Aorta (tissue), 5 donors: ENCODE measurements around the gene SMIM1. TPM values are rescaled to one million over a fixed set of nuclear protein-coding genes. Genes with fewer than 3 reads are reported as not detected.

ENCODE experiments used
- ATAC-seq: fragments of 200-7000 bp; cut with Tn5 transposase; one replicate; pipeline ENCODE4 v1.9.1; 2022; ENCODE audit warnings: moderate library complexity; ENCODE audit not compliant: low FRiP score
- DNase-seq, 2 donors: peaks; one replicate each; pipeline ENCODE4 v3.0.0-alpha.2; 2020
- H3K27ac ChIP-seq, 2 donors: one replicate each; pipeline ENCODE4 v1.5.1; 2013; ENCODE audit warnings: low read length in 2 of 2, mild to moderate bottlenecking in 2 of 2, moderate library complexity in 2 of 2, control low read depth in 1 of 2, inconsistent platforms in 1 of 2, low read depth in 1 of 2
- H3K27me3 ChIP-seq, 2 donors: one replicate each; pipeline ENCODE4 v1.6.1; 2013; ENCODE audit warnings: control low read depth in 1 of 2, low read length in 1 of 2, mild to moderate bottlenecking in 1 of 2, moderate library complexity in 1 of 2; ENCODE audit not compliant: insufficient read depth in 2 of 2, control insufficient read depth in 1 of 2
- H3K36me3 ChIP-seq, 2 donors: one replicate each; pipeline ENCODE4 v1.6.1; 2013; ENCODE audit warnings: control low read depth in 1 of 2, low read length in 1 of 2, mild to moderate bottlenecking in 1 of 2; ENCODE audit not compliant: insufficient read depth in 2 of 2, control insufficient read depth in 1 of 2
- H3K4me1 ChIP-seq, 2 donors: one replicate each; pipeline ENCODE4 v1.6.1; 2013; ENCODE audit warnings: low read length in 2 of 2, control low read depth in 1 of 2, mild to moderate bottlenecking in 1 of 2, moderate library complexity in 1 of 2; ENCODE audit not compliant: insufficient read depth in 2 of 2, control insufficient read depth in 1 of 2
- H3K4me3 ChIP-seq, 2 donors: one replicate each; pipeline ENCODE4 v1.5.1; 2013; ENCODE audit warnings: low read length in 2 of 2, control low read depth in 1 of 2, mild to moderate bottlenecking in 1 of 2
- H3K9me3 ChIP-seq: one replicate; pipeline ENCODE4 v1.6.1; 2013; ENCODE audit warnings: mild to moderate bottlenecking, low read length; ENCODE audit not compliant: control insufficient read depth
- WGBS, 2 donors: extraction: QIAGEN DNeasy Blood & Tissue Kit; methylation state at CpG; one replicate each; pipeline ENCODE4 v1.1.7; 2013; 5-methylcytosine and 5-hydroxymethylcytosine counted together
- intact Hi-C, 2 donors: fragments of 100-400 bp; cut with DNase I; formaldehyde crosslinking; loops; one replicate each; pipeline versions ENCODE4 v1.14.2 to v1.15.0; 2022
- polyA plus RNA-seq, 2 donors: library from polyadenylated mRNA; stranded (reverse); fragments of 200-250 nt; gene quantifications; one replicate each; pipeline ENCODE4 v1.2.3, GENCODE V29; 2013
- total RNA-seq, 2 donors: library from RNA; stranded (reverse); fragmentation: NEBNext Ultra II Directional; extraction: Animal tissue kit (Norgen Biotek cat#: 25700); gene quantifications; one replicate each; pipeline ENCODE4 v1.2.1, GENCODE V29; 2021
- donor health status: healthy with polysubstance abuse.
- donor health status: Bipolar disorder and iron deficiency.
- donor health status: DM: no; HTN: no; CAD: no.
- donor health status: DM: no; HTN: no; CAD: no.
- donor health status: DM: yes; HTN: yes; CAD: no.

Gene SMIM1
- total and polyA plus RNA-seq, 4 donors, result 3.9 to 7.5 (median 6.0) TPM

DNA sequence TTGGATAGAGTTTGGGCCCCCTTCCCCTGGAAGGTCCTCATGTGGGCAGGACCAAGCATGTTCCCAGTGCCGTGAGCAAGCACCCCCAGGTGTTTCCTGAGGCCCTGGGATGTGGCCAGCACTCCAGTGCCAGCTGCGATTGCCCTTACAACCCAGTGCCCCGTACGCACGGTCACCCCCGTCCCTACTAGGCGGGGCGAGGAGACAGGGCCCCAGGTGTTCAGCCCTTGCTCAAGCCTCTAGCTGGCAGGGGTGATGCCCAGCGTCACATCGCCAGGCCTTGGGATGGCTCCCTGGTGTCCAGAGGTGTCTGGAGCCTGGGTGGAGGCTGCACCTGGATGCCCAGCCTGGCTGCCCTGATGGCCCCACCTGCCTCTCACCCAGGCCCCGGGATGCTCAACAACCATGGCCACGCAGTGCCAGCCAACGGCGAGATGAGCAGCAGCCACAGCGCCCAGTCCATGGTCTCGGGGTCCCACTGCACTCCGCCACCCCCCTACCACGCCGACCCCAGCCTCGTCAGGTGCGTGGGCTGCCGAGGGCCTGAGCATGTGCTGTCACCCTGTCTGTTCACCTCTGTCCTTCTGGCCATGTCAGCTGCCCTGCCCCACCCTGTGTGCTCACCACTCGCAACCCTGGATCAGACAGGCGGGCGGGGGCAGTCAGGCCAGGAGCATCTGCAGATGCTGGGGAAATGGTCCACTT lies 41.9 kb upstream of the SMIM1 start:
- Histone ChIP-seq H3K4me1 (no peaks in the 10 kb centered on the region), H3K36me3 (no peaks in the 10 kb centered on the region), H3K9me3 (no peaks in the 10 kb centered on the region), H3K27me3 (no peaks in the 10 kb centered on the region), H3K4me3 (no peak overlapping the region), H3K27ac (no peak overlapping the region)
- intact Hi-C loops, result no loop called here
- no peak for ATAC-seq
- no peak for DNase-seq
- WGBS, 2 donors, result 87 to 89% methylated on average over 25 of the region's 25 CpGs

DNA sequence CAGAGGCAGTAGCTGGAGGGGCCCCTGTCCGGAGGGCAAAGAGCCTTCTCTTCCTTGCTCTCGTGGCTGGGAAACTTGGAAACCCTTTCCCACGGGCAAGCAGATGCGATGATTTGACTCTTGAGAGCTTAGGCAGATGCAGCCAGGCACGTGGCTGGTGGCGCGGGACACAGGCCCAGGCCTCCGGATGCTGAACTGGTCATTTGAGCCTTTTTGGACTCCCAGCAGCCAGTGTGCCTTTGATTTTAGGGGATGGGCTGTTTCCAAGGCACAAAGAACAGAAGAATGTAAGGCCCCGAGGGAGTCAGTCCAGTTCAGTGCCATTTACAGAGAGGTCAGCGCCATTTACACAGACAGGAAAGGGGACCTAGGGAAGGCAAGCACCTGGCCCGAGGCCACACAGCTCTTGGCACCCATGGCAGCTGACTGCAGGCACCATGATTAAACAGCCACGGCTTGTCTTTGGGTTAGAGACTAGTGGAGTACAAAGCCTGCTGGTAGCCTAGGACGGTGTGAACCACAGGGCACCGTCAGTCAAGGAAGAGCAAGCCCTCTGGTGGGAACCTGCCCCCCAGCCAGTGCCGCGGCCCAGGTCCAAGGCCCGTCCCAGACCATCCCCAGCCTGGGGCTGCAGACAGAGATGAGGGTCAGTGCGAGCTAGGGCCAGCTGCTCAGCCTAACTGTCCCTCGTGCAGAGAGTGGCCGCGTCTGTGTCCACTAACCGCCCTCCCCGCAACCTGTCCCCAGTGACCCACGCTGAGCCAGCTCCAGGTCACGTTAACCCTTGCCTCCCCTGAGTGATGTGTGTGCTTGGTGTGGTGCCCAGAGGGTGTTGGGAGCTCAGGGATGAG lies 40.7 kb upstream of the SMIM1 start:
- Histone ChIP-seq H3K27me3 (no peaks in the 10 kb centered on the region), H3K36me3 (no peaks in the 10 kb centered on the region), H3K27ac (no peak overlapping the region), H3K4me3 (no peak overlapping the region), H3K4me1 (no peaks in the 10 kb centered on the region), H3K9me3 (no peaks in the 10 kb centered on the region)
- ATAC-seq (no peak), DNase-seq (no peak)
- WGBS, 2 donors, result 45 to 55% methylated on average over 25 of the region's 25 CpGs
- intact Hi-C loops, result no loop called here

DNA sequence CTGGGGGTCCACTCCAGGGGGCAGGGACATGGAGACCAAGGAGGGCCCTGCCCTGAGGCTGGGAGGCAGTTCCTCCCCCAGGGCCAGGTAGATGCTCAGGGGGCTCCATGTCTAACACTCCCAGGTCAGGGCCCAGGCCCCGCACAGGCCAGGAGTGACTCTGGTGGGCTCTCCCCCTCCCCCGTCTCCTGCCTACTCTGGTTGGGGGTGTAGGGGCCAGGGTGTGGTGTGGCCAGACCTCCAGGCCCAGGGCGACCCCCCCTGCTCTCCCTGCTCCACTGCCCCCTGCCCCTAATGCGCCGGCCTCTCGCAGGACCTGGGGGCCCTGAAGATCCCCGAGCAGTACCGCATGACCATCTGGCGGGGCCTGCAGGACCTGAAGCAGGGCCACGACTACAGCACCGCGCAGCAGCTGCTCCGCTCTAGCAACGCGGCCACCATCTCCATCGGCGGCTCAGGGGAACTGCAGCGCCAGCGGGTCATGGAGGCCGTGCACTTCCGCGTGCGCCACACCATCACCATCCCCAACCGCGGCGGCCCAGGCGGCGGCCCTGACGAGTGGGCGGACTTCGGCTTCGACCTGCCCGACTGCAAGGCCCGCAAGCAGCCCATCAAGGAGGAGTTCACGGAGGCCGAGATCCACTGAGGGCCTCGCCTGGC lies 40.0 kb upstream of the SMIM1 start:
- no peak for ATAC-seq

DNA sequence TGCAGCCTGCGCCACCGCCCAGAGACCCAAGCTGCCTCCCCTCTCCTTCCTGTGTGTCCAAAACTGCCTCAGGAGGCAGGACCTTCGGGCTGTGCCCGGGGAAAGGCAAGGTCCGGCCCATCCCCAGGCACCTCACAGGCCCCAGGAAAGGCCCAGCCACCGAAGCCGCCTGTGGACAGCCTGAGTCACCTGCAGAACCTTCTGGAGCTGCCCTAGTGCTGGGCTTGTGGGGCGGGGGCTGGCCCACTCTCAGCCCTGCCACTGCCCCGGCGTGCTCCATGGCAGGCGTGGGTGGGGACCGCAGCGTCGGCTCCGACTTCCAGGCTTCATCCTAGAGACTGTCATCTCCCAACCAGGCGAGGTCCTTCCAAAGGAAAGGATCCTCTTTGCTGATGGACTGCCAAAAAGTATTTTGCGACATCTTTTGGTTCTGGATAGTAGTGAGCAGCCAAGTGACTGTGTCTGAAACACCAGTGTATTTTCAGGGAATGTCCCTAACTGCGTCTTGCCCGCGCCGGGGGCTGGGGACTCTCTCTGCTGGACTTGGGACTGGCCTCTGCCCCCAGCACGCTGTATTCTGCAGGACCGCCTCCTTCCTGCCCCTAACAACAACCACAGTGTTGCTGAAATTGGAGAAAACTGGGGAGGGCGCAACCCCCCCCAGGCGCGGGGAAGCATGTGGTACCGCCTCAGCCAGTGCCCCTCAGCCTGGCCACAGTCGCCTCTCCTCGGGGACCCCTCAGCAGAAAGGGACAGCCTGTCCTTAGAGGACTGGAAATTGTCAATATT lies 39.3 kb upstream of the SMIM1 start:
- ATAC-seq, result no peak
- no peak for DNase-seq
- no peaks in the 10 kb centered on the region for H3K36me3 ChIP-seq
- H3K27ac ChIP-seq, result no peak overlapping the region
- no peak overlapping the region for H3K4me3 ChIP-seq
- WGBS, 2 donors, result 73 to 75% methylated on average over 27 to 29 of the region's 29 CpGs
- no peaks in the 10 kb centered on the region for H3K9me3 ChIP-seq
- no peaks in the 10 kb centered on the region for H3K27me3 ChIP-seq
- H3K4me1 ChIP-seq, result no peaks in the 10 kb centered on the region
- intact Hi-C loops, result no loop called here

More for the DNA sequence above, 40.0 kb upstream of the SMIM1 start:
- WGBS, 2 donors, result 34 to 36% methylated on average over 34 to 37 of the region's 37 CpGs
- no peak for DNase-seq
- H3K4me3 ChIP-seq, result no peak overlapping the region
- H3K4me1 ChIP-seq, result no peaks in the 10 kb centered on the region
- no peaks in the 10 kb centered on the region for H3K27me3 ChIP-seq
- intact Hi-C loops, result no loop called here
- H3K9me3 ChIP-seq, result no peaks in the 10 kb centered on the region
- H3K27ac ChIP-seq, result no peak overlapping the region
- H3K36me3 ChIP-seq, result no peaks in the 10 kb centered on the region

DNA sequence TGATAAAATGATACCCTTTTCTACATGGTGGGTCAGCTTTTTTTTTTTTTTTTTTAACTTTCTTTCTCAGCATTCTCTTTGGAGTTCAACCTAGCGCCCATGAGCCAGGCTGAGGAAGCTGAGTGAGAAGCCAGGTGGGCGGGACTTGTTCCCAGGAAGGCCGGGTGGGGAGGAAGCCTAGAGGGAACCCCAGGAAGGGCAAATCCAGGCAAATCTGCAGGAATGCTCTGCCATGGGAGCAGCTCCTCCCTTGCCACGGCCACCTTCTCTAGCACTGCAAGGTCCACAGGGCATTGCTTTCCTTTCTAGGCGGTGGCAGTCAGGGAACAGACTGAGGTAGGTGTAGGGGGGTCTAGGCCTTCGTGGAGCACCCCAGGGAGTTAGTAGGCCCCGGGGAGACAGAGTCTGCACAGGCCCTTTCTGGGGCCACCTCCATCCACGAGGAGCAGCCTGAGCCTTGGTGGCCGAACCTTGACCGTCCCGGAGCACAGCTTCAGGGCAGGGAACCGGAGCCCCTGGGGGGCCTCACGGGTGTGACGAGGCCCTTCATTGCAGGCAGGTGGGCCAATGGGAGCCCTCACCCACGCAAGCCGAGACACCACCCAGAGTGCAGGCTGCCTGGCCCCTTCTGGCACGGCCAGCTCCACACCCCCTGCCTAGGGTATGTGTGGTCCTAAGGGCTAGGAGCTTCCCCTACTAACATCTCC lies 38.5 kb upstream of the SMIM1 start:
- ATAC-seq (no peak), DNase-seq (no peak)
- peaks cover 0 to 2% of the 10 kb centered on the region in 2 donors for H3K36me3 ChIP-seq
- no peaks in the 10 kb centered on the region for H3K4me1 ChIP-seq
- no peaks in the 10 kb centered on the region for H3K9me3 ChIP-seq
- 86 to 87% methylated on average over 17 of the region's 17 CpGs for WGBS, 2 donors
- no peak overlapping the region for H3K27ac ChIP-seq
- no peaks in the 10 kb centered on the region for H3K27me3 ChIP-seq
- intact Hi-C loops, result no loop called here
- no peak overlapping the region for H3K4me3 ChIP-seq

DNA sequence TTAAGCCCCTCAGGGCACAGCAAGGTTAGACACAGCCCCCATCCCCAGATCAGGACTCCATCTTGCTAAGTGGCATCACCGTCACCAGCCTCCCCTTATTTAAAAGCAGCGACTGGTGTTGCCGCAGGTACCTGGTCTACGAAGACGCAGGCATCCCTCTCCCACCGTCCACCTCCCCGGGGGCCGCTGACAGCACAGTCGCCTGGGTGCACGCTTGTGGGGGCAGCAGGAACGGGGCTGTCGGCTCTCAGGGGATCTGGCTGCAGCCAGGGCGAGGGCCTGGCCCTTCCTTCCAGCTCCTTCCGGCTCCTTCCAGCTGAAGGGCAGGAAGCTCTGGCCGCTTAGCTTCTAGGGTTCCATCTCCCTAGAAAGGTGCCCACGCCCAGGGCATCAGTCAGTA lies 37.9 kb upstream of the SMIM1 start:
- peaks cover 0 to 2% of the 10 kb centered on the region in 2 donors for H3K36me3 ChIP-seq
- intact Hi-C loops, result no loop called here
- no peak overlapping the region for H3K4me3 ChIP-seq
- H3K4me1 ChIP-seq, result no peaks in the 10 kb centered on the region
- H3K27ac ChIP-seq, result no peak overlapping the region
- ATAC-seq (no peak), DNase-seq (no peak)
- H3K9me3 ChIP-seq, result no peaks in the 10 kb centered on the region
- WGBS, 2 donors, result 93 to 95% methylated on average over 16 of the region's 16 CpGs
- no peaks in the 10 kb centered on the region for H3K27me3 ChIP-seq

DNA sequence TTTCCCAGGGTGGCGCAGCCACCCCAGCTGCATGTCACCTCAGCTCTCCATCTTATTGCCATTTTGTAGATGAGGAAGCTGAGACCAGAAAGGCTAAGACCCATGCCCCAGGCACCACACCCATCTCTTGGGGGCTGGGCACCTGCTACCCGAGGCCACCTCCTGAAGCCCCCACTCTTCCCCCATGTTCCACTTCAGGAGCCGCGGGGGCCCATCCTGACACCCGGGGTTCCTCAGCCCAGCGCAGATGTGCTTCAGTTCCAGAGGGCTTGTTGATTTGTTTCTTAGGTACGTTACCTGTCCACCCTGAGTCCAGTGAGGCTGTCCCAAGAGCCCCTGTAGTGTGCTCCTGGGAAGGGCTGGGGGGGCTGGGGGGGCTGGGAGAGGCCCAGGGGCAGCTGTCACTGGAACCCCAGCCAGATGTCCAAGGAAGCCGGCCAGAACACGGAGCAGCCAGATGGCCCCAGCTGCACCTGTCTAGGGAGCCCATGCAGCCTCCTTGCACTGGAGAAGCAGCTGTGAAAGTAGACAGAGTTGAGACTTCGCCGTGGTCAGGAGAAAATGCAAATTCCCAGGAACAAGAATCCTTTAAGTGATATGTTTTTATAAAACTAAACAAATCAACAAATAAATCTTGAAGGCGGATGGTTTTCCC lies 37.4 kb upstream of the SMIM1 start:
- no peak overlapping the region for H3K27ac ChIP-seq
- DNase-seq, result no peak
- H3K36me3 ChIP-seq, result peaks cover 0 to 2% of the 10 kb centered on the region in 2 donors
- 85 to 88% methylated on average over 12 of the region's 12 CpGs for WGBS, 2 donors
- no peaks in the 10 kb centered on the region for H3K9me3 ChIP-seq
- no peaks in the 10 kb centered on the region for H3K27me3 ChIP-seq
- H3K4me3 ChIP-seq, result no peak overlapping the region
- no peak for ATAC-seq
- intact Hi-C loops, result no loop called here
- no peaks in the 10 kb centered on the region for H3K4me1 ChIP-seq
